GM12801 (cell line): ENCODE results near the gene TSPO2.

Experiments used
- CTCF ChIP-seq: IDR thresholded peaks from one replicate; pipeline ENCODE4 v1.5.1; 2011; ENCODE audit warnings: control low read depth; ENCODE audit not compliant: insufficient read length; ENCODE audit errors: extremely low read depth

TSPO2 gene

GRCh38 chr6:41056768-41057490 is 14.7 kb downstream of the TSPO2 start:
- no peak for TF ChIP-seq CTCF

- TF ChIP-seq CTCF: no peak
Observed at GRCh38 chr6:41058783-41059181, 16.5 kb downstream of the TSPO2 start.

GRCh38 chr6:41059556-41059955 is 17.3 kb downstream of the TSPO2 start:
- TF ChIP-seq CTCF: no peak

DNA sequence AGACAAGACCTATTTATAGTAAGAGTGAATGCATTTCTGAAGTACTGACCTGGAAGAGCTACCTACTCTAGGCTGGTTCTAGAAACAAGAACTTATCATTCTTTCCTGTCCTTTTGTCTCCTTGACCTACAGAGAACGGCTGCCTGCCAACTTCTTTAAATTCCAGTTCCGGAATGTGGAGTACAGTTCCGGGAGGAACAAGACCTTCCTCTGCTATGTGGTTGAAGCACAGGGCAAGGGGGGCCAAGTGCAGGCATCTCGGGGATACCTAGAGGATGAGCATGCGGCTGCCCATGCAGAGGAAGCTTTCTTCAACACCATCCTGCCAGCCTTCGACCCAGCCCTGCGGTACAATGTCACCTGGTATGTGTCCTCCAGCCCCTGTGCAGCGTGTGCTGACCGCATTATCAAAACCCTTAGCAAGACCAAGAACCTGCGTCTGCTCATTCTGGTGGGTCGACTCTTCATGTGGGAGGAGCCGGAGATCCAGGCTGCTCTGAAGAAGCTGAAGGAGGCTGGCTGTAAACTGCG is 19.0 kb downstream of the TSPO2 start:
- TF ChIP-seq CTCF: no peak

DNA sequence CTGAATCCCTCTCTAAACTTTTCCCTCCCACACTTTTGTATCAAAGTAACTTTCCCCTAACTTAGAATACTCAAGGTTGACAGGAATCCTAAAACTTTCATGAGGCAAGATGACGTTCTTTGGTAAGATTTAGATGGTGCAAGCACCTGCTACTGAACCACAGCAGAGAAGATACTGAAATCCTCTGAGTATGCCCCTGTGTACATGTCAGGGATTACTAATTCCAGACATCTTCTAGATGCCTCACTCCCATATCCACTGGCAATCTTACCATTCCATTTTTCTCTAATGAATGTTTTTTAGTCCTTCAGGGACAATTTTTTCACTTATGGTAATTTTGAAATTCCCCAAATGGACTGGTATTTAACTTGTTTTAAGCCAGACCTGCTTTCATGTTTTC is 19.8 kb downstream of the TSPO2 start:
- TF ChIP-seq CTCF: no peak

GRCh38 chr6:41063884-41064285 is 21.6 kb downstream of the TSPO2 start:
- no peak for TF ChIP-seq CTCF

GRCh38 chr6:41064841-41065240 is 22.6 kb downstream of the TSPO2 start:
- TF ChIP-seq CTCF: no peak
